Activated CD4-positive, CD25-positive, alpha-beta regulatory T cell (primary cell): ENCODE results near the gene SLC9B2.

Experiments
- DNase-seq, 4 experiments: peaks; one replicate each; lab custom pipeline; 2025; lab: John Stamatoyannopoulos, UW

SLC9B2 gene

GRCh38 chr4:103075894-103076746 lies 441 bp downstream of the SLC9B2 start:
- peak; percentile 43 to 61 (median 49) for DNase-seq

GRCh38 chr4:103075435-103075893 lies 1.1 kb downstream of the SLC9B2 start:
- no peak for DNase-seq

DNA sequence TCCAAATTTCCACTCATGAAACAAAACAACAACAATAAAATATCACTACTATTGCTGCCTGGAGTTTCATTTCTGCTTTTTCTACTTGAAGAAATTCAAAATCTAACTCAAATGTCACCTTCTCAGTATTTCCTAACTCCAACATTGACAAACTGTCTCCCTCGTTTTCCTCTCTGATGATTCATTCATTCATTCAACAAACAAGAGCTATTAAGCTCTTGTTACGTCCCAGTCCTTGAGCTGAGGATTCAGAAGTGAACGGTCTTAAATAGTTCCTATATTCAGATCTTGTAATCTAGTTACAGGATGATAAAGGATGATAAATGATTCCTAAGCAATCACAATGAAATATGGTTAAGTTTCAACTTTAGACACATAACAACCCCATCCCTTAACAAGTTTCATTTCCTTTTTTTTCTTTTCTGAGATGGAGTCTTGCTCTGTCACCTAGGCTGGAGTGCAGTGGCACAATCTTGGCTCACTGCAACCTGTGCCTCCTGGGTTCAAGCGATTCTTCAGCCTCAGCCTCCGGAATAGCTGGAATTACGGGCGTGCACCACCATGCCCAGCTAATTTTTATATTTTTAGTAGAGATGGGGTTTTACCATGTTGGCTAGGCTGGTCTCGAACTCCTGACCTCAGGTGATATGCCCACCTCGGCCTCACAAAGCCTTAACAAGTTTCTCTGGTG lies 1.7 kb downstream of the SLC9B2 start:
- no peak for DNase-seq

GRCh38 chr4:103073792-103074438 lies 2.6 kb downstream of the SLC9B2 start:
- no peak for DNase-seq

GRCh38 chr4:103067841-103068547 lies 8.6 kb downstream of the SLC9B2 start:
- DNase-seq: no peak

DNA sequence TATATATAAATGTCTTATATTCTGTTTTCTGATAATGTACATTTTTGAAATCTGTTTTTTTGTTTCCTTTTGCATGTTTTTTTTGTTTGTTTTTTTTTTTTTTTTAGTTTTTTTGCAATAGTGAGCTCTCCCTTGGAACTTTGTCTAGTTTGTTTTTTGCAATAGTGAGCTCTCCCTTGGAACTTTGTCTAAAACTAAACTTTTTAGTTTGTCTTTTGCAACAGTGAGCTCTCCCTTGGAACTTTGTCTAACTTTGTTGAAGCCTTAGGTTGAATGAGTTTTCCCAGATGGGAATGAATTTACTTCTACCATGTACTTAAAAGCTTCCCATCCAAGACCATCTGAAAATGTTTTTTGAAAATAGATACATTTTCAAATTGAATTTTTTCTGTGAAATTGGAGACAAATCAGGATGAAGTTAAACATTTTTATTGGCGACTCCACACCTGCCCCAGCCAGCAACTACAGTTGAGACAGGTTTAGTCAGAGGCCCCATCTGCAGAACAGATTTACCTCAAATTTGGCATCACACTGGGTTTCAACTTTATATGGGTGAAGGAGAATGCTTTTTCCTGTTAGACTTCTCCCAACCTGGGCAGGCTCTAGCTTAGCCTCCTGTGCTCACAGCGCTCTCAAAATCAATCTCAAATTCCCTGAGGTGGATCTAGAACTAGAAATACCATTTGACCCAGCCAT lies 16.0 kb downstream of the SLC9B2 start:
- no peak for DNase-seq

DNA sequence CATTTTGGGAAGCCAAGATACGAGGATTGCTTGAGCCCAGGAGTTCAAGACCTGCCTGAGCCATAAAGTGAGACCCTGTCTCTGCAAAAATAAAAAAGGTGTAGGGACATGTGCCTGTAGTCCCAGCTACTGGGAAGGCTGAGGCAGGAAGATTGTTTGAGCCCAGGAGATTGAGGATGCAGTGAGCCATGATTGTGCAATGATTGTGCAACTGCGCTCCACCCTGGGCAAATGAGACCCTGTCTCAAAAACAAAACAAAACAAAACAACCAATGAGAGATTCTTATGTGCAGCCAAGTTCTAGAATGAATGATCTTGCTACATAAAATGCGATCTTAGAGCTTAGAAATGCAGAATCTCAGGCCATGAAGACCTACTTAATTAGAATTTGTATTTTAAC lies 22.5 kb downstream of the SLC9B2 start:
- DNase-seq: no peak

DNA sequence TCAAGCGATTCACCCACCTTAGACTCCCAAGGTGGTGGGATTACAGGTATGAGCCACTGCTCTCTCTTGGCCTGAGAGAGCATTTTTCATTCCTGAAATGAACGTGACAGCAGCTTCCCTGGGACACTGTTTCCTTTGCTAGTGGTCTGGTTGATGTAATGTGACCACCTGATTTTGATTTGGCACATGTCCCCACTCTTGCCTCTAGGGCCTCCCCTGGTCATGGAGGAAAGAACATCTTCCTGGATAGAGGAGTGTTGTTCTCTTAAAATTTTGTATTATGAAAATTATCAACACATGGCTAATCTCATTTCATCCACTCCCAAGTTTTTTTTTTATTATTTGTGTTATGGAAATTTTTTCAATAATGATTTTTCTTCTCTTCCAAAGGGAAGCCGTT lies 23.8 kb downstream of the SLC9B2 start:
- no peak for DNase-seq

DNA sequence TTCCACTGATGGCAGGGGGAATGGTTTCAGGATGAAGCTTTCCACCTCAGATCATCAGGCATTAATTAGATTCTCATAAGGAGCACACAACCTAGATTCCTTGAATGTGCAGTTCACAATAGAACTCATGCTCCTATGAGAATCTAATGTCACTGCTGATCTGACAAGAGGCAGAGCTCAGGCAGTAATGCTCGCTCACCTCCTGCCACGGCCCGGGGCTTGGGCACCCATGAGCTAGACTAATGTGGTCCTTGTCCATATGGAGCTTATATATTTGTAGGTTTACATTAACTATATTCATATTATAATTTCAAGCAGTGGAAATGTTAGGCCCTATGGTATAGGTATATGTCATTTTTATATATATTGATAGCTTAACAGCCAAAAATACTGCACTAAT lies 24.4 kb downstream of the SLC9B2 start:
- no peak for DNase-seq

DNA sequence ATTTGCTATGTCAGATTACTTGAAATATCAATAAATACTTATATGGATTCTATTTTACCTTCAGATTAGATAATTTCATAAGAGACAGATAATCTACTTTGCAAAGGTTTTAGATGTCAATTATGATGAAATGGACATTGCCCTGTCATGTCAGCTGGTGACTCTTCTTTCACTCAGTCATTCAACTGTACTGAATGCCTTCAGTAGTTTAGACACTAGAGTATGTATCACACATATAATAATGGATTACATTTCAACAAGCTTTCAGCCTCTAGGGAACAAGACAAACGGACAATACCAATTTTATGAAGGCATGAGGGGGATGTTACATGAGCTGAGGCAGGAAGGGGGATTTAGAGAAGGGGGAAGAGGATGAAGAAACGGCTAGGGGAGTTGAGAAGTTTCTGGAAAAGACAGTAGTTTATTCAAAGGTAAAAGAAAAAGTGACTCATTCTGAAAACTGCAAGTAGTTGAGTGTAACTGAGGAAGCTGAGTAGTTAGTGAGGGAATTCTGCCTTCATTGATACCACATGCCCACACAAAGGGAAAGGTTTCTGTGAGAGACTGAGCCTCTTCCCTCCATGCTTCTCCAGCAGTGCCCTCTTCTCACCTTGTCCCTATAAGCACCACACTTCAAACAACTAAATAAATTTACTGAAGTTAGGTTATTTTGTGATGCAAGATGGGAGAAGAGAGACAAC lies 25.7 kb downstream of the SLC9B2 start:
- no peak for DNase-seq

GRCh38 chr4:103046416-103047290 lies 29.9 kb downstream of the SLC9B2 start:
- peak in 2 of 4 experiments; percentile 1 to 5 for DNase-seq

DNA sequence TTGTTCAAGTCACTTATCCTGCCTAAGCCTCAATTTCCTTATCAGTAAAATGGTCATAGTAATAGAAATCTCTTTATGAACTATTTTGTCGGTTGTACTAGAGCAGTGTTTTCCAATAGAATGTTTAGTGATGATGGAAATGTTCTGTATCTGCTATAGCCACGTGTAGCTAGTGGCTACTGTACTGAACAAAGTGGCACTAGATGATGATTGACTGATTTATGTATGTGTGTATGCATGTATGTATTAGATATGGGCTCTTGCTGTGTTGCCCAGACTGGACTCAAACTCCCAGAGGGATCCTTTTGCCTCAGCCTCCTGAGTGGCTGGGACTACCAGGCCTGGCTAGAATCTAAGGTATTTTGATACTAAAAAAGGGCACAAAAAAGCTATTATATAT lies 32.4 kb downstream of the SLC9B2 start:
- no peak for DNase-seq

- no peak for DNase-seq
Measured at GRCh38 chr4:103036169-103036568, 40.4 kb downstream of the SLC9B2 start.

DNA sequence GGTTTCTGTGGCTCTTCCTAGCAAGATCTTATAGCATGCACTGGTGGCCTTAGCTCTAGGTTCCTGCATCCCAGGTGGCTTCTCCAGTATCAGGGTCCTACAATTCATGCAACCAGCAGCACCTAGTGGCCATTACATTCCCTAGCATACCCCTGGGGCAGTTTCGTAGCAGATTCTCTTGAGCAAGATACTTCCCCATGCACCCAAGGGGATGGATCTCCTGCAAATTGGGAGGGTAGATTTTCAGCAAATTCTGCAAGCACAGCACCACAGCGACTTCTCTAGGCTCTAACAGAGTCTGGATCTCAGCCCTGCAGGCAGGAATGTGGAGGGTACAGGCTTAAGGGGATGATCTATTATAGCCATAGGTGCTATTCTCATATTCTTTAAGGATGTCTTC lies 44.0 kb downstream of the SLC9B2 start:
- no peak for DNase-seq

- no peak for DNase-seq
Measured at GRCh38 chr4:103030791-103031190, 45.8 kb downstream of the SLC9B2 start.

DNA sequence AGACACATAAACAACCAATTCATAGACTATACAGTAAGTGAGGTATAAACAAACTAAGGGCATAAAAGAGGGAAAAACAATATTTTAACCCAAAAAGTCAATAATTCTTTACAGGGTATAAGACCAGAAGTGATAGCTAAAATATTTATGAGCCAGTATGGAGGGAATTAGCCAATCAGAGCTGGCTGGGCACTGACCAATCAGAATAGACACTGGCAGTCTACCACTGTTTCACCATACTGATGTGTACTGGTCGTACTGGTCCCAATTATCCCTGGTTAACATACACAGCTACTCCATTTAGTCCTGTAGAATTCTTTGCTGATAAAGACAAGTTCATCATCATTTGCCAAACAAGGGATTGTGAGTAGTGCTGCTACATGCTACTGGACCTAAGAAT lies 47.3 kb downstream of the SLC9B2 start:
- DNase-seq: no peak

GRCh38 chr4:103026868-103027267 lies 49.7 kb downstream of the SLC9B2 start:
- no peak for DNase-seq

- DNase-seq: no peak
Measured at GRCh38 chr4:103024996-103025395, 51.6 kb downstream of the SLC9B2 start.

GRCh38 chr4:103021120-103021519 lies 55.4 kb downstream of the SLC9B2 start:
- DNase-seq: no peak
